Panc1 (cell line): ENCODE data around the gene MCF2L.

Experiments used
- SIN3A ChIP-seq: IDR thresholded peaks from 2 replicates; pipeline ENCODE4 v1.6.1; 2012; ENCODE audit warnings: low read depth, mild to moderate bottlenecking, low read length, moderate library complexity, borderline replicate concordance; ENCODE audit not compliant: insufficient read depth
- TF ChIP-seq, protein P1 (sequence below): fragments of 450-650 bp; IDR thresholded peaks from 2 replicates; pipeline ENCODE4 v1.5.1; 2017; ENCODE audit warnings: mild to moderate bottlenecking

GRCh38 chr13:112928020-112928971 lies 40.7 kb upstream of the MCF2L start:
- no peak for TF ChIP-seq SIN3A
- TF ChIP-seq, protein P1, sequence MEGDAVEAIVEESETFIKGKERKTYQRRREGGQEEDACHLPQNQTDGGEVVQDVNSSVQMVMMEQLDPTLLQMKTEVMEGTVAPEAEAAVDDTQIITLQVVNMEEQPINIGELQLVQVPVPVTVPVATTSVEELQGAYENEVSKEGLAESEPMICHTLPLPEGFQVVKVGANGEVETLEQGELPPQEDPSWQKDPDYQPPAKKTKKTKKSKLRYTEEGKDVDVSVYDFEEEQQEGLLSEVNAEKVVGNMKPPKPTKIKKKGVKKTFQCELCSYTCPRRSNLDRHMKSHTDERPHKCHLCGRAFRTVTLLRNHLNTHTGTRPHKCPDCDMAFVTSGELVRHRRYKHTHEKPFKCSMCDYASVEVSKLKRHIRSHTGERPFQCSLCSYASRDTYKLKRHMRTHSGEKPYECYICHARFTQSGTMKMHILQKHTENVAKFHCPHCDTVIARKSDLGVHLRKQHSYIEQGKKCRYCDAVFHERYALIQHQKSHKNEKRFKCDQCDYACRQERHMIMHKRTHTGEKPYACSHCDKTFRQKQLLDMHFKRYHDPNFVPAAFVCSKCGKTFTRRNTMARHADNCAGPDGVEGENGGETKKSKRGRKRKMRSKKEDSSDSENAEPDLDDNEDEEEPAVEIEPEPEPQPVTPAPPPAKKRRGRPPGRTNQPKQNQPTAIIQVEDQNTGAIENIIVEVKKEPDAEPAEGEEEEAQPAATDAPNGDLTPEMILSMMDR = no peak
